Measurements from ENCODE around the gene GOLGA6L22.
"Not testable (repeated sequence)": the region's sequence is repeated elsewhere in the genome, so short reads cannot be mapped to it uniquely, and the experiment has no call there.

DNA sequence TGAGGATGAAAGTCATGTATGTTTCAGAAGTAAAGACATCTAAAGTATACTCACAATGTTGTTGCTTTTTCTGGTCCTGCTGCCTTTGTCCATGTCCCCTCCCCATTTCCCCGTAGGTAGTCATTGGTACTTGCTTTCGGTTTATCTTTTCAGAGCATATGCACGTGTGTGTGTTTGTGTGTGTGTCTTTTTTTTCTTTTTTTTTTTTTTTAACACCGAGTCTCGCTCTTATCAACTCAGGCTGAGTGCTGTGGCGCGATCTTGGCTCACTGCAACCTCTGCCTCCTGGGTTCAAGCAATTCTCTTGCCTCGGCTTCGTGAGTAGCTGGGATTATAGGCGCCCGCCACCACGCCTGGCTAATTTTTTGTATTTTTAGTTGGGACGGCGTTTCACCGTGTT is 57.4 kb downstream of the GOLGA6L22 start:
- not testable (repeated sequence) for TF ChIP-seq POLR2A, EP300 (IDR thresholded peaks at IDR 0.05)
- TF ChIP-seq, protein P1, sequence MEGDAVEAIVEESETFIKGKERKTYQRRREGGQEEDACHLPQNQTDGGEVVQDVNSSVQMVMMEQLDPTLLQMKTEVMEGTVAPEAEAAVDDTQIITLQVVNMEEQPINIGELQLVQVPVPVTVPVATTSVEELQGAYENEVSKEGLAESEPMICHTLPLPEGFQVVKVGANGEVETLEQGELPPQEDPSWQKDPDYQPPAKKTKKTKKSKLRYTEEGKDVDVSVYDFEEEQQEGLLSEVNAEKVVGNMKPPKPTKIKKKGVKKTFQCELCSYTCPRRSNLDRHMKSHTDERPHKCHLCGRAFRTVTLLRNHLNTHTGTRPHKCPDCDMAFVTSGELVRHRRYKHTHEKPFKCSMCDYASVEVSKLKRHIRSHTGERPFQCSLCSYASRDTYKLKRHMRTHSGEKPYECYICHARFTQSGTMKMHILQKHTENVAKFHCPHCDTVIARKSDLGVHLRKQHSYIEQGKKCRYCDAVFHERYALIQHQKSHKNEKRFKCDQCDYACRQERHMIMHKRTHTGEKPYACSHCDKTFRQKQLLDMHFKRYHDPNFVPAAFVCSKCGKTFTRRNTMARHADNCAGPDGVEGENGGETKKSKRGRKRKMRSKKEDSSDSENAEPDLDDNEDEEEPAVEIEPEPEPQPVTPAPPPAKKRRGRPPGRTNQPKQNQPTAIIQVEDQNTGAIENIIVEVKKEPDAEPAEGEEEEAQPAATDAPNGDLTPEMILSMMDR (IDR thresholded peaks at IDR 0.05): not testable (repeated sequence)
